NCI-H82 (cell line): ENCODE data around the gene ORAI3.
A peak's percentile ranks its signal among the peaks of the same experiment; 100 is the strongest.

Experiments
- DNase-seq: peaks from one replicate; lab custom pipeline; 2025; lab: John Stamatoyannopoulos, UW

Gene ORAI3

DNA sequence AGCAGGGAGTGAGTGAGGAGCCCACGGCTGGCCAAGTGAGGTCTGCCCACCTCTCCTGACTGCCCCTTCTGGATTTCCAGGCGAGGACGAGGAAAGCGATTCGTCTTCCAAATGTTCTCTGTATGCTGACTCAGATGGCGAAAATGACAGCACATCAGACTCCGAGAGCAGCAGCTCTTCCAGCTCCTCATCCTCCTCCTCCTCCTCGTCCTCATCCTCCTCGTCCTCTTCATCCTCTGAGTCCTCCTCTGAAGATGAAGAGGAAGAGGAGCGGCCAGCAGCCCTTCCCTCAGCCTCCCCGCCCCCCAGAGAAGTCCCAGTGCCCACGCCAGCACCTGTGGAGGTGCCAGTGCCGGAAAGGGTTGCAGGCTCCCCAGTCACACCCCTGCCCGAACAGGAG is 22.4 kb downstream of the ORAI3 start:
- DNase-seq: no peak

DNA sequence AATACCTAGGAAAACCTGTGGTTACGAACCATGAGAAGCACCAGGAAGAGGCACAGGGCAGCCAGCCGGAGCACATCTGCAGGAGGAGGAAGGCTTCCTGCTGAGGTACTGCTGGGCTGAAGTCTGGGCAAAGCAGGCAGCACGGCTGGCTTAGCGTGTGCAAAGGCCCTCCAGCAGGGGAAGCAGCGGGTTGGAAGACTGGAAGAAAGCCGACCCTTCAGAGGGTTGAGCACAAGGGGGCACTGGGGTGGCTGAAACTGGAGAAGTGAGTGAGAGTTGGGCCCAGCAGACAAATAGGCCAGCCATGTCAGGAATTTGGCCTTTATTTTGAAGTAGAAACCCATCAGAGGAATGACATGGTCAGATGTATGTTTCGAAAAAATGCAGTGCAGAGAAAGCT is 24.0 kb downstream of the ORAI3 start:
- no peak for DNase-seq

DNA sequence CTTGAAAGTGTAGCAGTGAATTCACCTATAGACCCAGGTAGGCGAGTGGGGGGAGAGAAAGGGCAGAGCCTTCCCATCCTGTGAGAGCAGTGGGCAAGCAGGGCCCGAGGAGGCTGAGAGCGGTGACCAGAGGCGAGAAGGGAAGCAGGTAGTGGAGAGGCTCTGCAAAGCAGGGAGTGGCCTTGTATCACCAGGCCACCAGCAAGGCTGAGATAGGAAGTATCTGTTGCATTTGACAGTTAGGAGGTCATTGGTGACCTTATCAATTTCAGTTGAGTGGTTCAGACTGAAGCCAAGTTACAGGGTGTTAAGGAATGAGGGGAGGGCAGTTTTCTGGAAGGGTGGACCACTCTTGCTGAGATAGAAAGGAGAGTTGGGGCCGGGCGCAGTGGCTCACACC is 25.5 kb downstream of the ORAI3 start:
- DNase-seq: no peak

DNA sequence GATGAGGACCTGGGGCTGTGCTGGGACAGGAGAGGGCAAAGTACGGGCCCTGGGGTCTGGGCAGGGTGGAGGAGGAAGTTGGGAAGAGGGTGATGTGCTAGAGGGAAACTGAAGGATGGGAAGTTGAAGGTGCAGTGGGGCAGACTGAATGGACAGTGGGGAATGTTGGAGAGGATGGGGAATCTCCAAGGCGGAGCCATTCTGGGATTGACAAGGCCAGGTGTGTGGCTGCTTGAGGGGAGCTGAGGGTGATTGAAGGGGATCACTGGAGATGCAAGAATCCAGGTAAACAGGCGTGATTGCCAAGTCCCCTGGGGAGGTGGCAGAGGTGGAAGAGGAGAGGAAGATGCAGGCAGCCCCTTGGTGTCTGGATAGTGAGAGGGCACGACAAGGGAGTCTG is 27.6 kb downstream of the ORAI3 start:
- DNase-seq: no peak

DNA sequence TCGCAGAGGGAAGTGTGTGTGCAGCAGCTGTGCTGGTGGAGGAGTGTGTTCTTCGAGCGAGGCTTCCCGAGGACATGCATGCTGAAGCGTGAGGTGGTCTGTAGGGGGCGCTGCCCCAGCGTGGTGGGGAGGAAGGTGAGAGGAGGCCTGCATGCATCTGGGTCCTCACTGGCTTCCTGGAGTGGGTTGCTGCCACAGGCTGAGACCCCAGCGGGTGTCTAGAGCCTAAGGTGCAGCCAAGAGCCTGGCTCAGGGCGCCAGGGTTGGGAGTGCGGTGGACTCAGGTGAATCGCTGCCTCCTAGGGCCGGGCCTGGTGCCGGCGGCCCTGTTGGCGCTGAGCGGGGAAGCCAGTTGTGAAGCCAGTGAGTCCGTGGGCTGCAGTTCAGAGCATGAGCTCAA is 28.6 kb downstream of the ORAI3 start:
- DNase-seq: peak; percentile 37

DNA sequence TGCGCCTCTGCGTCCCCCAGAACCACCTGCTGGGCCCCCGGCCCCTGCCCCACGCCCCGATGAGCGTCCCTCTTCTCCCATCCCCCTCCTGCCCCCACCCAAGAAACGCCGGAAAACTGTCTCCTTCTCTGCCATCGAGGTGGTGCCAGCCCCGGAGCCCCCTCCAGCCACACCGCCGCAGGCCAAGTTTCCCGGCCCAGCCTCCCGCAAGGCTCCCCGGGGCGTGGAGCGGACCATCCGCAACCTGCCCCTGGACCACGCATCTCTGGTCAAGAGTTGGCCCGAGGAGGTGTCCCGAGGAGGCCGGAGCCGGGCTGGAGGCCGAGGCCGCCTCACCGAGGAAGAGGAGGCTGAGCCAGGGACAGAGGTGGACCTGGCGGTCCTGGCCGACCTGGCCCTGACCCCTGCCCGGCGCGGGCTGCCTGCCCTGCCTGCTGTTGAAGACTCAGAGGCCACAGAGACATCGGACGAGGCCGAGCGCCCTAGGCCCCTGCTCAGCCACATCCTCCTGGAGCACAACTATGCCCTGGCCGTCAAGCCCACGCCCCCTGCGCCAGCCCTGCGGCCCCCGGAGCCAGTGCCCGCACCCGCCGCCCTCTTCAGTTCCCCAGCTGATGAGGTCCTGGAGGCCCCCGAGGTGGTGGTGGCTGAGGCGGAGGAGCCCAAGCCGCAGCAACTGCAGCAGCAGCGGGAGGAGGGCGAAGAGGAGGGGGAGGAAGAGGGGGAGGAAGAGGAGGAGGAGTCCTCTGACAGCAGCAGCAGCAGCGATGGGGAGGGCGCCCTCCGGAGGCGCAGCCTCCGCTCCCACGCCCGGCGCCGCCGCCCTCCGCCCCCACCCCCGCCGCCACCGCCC is 30.5 kb downstream of the ORAI3 start:
- no peak for DNase-seq

DNA sequence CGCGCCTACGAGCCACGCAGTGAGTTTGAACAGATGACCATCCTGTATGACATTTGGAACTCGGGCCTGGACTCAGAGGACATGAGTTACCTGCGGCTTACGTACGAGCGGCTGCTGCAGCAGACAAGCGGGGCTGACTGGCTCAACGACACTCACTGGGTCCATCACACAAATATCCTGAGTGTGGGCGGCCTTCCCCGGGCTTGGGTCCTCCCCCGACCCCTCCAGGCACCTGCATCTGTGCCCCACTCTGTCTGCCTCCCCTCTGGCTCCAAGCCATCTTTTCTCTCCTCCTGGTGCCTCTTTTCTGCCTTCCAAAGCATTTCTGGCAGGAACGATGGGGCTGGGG is 31.1 kb downstream of the ORAI3 start:
- DNase-seq: no peak

DNA sequence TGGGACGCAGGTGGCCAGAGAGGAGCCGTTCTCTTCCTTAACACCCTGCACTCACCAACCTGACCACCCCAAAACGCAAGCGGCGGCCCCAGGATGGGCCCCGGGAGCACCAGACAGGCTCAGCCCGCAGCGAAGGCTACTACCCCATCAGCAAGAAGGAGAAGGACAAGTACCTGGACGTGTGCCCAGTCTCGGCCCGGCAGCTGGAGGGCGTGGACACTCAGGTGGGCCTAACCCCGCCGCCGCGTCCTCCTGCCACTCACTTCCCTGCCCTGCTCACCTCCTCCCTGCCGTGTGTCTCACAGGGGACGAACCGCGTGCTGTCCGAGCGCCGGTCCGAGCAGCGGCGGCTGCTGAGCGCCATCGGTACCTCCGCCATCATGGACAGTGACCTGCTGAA is 31.6 kb downstream of the ORAI3 start:
- DNase-seq: no peak

DNA sequence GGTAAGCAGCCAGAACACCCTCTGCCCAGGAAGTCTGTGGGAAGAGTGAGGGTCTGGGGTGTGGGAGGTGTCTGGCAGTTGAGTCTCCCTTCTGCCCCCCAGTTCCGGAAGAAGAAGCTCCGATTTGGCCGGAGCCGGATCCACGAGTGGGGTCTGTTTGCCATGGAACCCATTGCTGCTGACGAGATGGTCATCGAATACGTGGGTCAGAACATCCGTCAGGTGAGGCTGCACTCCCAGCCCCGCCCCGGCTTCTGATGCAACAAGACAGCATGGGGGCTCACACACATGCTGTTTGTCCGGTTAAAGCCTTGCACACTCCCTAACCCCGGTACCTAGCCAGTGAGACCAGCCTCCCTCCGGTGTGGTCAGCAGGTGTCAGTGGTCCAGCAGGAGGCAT is 32.1 kb downstream of the ORAI3 start:
- no peak for DNase-seq

DNA sequence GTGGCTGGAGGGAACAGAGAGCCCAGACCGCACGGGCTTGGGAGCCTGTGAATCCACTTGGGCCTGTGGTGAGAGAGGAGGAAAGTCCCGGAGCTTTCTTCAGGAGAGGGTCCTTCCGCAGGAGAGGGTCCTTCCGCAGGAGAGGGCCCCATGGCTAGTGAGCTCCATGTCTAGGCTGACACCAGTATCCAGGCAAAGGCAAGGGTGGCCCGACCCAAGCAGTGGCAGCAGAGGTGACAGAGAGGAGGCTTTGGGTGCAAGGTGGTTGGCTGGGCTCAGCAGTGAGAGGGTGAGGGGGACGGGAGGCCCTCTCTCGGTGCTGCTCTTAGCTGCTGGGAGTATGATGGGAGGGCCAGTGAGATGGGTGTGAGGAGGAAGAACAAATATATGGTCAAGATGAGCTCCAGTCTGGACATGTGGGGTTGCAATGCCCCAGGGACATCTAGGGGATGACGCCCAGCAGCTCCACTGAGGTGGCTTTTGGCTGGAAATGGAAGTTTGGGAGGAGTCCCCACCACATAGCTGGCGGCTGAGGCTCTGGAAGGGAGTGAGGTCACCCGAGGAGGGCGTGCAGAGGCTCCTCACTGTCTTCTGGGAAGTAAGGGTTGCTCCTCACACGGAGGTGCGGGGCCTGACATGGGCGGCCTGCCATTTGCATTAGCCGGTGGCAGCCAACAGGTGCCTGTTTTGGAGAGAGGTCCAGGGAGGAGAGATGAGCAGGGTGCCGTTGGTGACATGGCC is 33.9 kb downstream of the ORAI3 start:
- DNase-seq: no peak

DNA sequence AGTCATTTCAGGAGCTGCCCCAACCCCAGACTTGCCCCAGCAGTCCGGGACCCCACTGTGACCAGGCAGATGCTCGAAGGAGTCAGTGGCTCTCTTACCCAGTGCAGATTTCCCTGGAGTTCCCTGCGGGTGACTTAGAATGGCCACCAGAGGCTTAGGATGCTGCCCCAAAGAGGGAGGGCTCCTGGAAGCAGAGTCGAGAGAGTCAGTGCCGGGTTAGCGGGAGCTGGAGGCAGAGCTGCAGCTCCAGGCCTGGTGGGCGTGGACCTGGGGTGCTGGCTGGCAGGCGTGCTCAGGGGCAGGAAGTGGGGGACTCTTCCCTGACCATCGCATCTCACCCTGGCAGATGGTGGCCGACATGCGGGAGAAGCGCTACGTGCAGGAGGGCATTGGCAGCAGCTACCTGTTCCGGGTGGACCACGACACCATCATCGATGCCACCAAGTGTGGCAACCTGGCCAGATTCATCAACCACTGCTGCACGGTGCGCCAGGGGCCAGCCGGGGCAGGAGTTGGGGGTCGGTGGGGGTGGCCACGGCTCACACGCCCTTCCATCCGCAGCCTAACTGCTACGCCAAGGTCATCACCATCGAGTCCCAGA is 34.5 kb downstream of the ORAI3 start:
- peak; percentile 13 for DNase-seq

DNA sequence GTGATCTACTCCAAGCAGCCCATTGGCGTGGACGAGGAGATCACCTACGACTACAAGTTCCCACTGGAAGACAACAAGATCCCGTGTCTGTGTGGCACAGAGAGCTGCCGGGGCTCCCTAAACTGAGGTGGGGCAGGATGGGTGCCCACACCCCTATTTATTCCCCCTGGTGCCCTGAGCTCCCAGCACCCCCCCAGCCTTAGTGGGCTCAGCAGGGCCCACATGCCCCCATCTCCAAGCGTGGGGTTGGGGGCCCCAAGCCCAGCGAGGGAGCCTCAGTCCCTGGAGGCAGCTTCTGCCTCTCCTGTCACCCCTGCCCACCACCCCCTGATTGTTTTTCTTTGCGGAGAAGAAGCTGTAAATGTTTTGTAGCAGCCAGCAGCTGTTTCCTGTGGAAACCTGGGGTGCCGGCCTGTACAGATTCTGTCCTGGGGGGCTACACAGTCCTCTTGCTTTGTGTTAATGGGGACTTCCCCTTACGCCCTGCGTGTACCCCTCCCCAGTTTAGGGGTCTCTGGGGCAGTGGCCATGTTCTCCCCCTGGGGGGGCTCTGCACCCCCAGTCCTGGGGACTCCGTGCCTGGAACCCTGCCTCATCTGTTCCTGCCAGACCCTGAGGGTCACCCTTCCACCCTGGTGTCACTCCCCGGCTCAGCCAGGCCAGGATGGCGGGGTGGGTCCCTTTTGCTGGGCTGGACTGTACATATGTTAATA is 35.2 kb downstream of the ORAI3 start:
- no peak for DNase-seq

DNA sequence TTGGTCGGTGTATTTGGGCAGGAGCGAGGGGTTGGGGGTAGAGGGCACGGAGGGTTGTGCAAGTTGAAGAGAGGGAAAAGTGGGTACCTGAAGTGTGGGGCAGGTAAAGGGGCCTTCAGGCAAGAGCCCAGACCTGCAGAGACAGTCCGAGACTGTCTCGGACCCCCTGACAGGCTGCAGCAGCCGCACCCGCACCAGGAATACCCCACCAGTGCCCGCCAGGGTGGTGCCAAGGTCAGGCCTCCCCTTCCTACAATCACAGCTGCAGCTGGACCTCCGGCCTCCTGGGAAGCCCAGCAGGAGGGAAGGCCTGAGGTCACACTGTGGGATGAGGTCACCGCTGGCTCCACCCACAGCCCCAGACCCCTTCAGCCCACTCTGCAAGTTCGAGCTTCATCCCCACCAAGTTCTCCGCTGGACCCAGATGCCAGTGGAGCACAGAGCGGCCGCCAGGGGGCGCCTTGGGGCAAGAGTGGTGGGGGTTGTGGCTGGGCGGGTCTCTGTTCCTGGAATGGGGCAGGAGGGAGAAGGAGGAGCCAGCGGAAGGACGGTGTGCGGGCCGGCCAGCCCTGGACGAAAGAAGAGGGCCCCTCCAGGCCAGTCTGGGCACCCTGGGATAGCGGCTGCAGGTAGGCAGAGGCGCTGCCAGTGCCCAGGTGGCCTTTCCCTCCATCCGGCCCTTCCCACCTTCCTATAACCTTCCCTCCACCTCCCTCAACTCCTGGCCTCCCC is 36.0 kb downstream of the ORAI3 start, which contains the start of gene HSD3B7:
TSS of gene HSD3B7 (plus strand) at position 539 of the 732 bp plus-strand sequence. CDS start 452 bp downstream, outside the sequence.
- peak; percentile 85 for DNase-seq

DNA sequence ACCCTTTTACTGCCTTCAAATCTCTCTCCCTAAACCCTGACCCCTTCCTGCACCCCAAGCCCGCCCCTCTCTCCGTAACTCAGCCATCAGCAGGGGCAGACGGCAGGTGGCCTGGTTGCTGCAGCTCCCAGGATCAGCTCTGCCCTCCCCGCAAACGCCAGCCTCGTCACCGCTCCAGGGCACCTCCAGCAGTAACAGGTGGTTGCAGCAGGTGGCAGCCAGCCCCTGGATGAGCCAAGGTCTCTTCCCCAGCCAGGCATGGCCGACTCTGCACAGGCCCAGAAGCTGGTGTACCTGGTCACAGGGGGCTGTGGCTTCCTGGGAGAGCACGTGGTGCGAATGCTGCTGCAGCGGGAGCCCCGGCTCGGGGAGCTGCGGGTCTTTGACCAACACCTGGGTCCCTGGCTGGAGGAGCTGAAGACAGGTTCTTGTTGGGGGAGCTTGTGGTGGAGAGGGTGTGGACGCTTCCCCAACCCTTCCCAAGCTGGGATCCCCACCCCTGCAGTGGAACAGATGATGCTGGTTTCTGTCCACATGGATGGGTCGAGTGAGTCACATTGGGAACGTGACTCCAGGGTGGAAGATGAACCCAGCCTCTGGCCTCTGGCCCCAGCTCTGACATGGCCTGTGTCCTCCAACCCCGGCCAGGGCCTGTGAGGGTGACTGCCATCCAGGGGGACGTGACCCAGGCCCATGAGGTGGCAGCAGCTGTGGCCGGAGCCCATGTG is 36.7 kb downstream of the ORAI3 start:
- peak; percentile 28 for DNase-seq

DNA sequence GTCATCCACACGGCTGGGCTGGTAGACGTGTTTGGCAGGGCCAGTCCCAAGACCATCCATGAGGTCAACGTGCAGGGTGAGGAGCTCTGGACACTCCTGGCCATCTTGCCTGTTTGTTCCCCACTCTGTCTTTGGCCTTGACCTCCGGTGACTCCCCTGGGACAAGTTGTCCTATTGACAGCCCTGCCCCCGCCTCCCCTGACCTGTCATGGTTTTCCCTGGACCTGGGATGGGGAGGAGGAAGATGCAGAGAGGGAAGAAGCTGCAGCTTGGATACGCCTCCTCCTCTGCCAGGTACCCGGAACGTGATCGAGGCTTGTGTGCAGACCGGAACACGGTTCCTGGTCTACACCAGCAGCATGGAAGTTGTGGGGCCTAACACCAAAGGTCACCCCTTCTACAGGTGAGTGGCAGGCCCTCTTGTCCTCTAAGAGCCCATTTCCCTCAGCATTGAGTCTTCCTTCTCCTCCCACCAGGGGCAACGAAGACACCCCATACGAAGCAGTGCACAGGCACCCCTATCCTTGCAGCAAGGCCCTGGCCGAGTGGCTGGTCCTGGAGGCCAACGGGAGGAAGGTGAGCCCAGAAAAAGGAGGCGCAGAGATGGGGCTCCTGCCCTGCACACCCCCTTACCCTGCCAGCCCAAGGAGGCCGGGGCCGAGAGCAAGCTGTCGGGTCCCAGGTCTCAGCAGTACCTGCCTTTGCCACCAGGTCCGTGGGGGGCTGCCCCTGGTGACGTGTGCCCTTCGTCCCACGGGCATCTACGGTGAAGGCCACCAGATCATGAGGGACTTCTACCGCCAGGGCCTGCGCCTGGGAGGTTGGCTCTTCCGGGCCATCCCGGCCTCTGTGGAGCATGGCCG is 37.5 kb downstream of the ORAI3 start:
- no peak for DNase-seq

DNA sequence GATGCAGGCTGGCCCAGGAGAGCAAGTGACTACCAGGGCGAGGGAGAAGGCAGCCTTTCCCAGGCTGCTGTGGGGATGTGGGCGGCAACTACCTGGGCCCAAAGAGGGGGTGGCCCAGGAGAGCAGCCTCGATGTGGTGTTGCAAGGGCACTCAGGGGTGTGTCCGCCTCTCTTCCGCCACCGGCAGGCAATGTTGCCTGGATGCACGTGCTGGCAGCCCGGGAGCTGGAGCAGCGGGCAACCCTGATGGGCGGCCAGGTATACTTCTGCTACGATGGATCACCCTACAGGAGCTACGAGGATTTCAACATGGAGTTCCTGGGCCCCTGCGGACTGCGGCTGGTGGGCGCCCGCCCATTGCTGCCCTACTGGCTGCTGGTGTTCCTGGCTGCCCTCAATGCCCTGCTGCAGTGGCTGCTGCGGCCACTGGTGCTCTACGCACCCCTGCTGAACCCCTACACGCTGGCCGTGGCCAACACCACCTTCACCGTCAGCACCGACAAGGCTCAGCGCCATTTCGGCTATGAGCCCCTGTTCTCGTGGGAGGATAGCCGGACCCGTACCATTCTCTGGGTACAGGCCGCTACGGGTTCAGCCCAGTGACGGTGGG is 38.8 kb downstream of the ORAI3 start:
- no peak for DNase-seq

DNA sequence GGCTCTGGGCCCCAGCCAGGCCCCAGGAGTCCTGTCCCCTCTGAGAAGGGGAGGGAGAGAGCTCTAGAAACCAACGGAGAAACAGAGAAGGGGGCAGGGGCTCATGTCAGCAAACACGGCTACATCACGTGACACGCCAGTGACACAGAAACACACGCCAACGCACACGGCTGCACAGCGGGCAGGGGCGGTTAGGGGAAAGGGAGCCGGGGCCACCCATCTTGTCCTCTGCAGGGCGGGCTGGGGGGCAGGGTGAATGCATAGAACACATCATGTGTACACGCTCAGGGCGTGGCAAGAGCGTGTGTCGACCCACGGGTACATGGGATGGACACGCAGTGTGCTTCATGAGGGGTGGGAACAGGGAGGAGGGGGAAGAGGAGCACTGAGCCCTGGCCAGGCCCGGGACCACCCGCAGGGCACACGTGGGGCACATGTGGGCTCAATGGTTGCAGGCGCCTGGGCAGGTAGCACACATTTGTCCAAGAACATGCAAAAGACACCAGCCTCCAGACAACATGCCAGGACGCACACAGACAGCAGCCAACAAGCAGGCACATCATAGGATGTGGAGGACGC is 40.7 kb downstream of the ORAI3 start:
- DNase-seq: no peak

DNA sequence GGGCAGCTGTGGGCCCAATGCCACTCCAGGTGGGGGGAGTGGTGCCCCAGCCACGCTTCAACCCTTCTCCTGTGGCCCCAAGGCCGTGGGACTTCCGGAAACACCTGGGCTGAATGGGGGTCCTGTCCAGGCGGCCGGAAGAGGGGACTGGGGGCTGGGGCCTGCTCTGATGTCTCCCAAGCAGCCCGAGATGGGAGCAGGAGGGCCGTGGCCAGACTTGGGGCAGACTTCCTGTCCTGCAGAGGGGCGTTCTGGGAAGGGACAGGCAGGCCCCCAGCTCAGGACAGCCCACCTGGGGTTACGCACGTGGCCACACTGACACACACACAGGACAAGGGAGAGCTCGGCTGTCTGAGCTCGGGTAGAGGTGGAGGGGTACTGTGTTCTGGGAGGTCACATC is 41.2 kb downstream of the ORAI3 start:
- no peak for DNase-seq

DNA sequence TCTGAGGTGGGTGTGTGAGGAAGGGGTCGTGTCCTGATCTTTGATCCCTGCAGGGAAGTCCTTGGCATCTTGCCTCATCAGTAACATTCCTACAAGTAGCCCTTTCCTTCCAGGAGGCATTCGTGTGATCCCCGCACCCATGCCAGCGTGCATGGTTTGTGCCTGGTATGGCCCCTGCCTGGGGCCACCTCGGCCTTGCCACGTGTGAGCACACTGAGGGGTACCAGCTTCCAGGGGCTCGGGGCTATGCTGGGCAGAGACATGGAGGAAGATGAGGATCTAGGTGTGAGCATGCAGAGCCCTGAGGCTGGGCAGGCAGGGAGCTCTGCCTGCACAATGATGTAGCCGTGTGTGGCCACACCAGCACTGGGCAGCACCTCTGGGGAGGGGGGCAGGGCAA is 42.2 kb downstream of the ORAI3 start:
- no peak for DNase-seq
